CD4-positive, alpha-beta T cell (primary cell): ENCODE results near the gene SECISBP2L. TPM values are rescaled to one million over a fixed set of nuclear protein-coding genes. Genes with fewer than 3 reads are reported as not detected.

ENCODE experiments used
- ATAC-seq: fragments of 200-7000 bp; cut with Tn5 transposase; one replicate; pipeline ENCODE4 v1.10.0; 2022; ENCODE audit warnings: mild to moderate bottlenecking; ENCODE audit not compliant: poor library complexity
- CTCF ChIA-PET: fragments of 350-600 bp; sonication (Branson Sonifier 250); formaldehyde crosslinking; loops from one replicate; lab custom pipeline; 2021; ENCODE audit warnings: antibody characterized with exemption, inconsistent platforms; lab: Charles Lee
- POLR2A ChIA-PET: fragments of 350-600 bp; sonication (Branson Sonifier 250); formaldehyde crosslinking; loops from one replicate; lab custom pipeline; 2021; ENCODE audit warnings: antibody characterized with exemption, inconsistent platforms; lab: Charles Lee
- DNase-seq, 14 experiments: peaks; one replicate each; pipeline ENCODE4 v3.0.0-alpha.2; 2013 to 2020; ENCODE audit warnings: mixed read lengths in 2 of 14
- H3K27ac ChIP-seq, 2 donors: one replicate each; pipeline versions ENCODE4 v1.5.1 to v1.7.0; 2013; ENCODE audit warnings: low read length in 2 of 2, low read depth in 1 of 2, mild to moderate bottlenecking in 1 of 2
- H3K27me3 ChIP-seq, 2 experiments: 1 replicate in 1 of 2; 2 replicates in 1 of 2; pipeline versions ENCODE4 v1.6.1 to v1.7.0; 2013; ENCODE audit warnings: low read length in 2 of 2, control low read depth in 1 of 2, mild to moderate bottlenecking in 1 of 2, moderate library complexity in 1 of 2; ENCODE audit not compliant: insufficient read depth in 2 of 2, control insufficient read depth in 1 of 2
- H3K36me3 ChIP-seq: one replicate; pipeline ENCODE4 v1.6.1; 2013; ENCODE audit warnings: low read length, control low read depth; ENCODE audit not compliant: insufficient read depth
- H3K4me1 ChIP-seq: one replicate; pipeline ENCODE4 v1.6.1; 2013; ENCODE audit warnings: low read length, control low read depth; ENCODE audit not compliant: insufficient read depth
- H3K4me3 ChIP-seq: one replicate; pipeline ENCODE4 v1.5.1; 2013; ENCODE audit warnings: mild to moderate bottlenecking, low read length, moderate library complexity
- H3K9me3 ChIP-seq, 2 experiments: 1 replicate in 1 of 2; 2 replicates in 1 of 2; pipeline versions ENCODE4 v1.6.1 to v1.7.0; 2013; ENCODE audit warnings: low read length in 2 of 2, mild to moderate bottlenecking in 2 of 2, control low read depth in 1 of 2, moderate library complexity in 1 of 2; ENCODE audit not compliant: control insufficient read depth in 1 of 2, insufficient read depth in 1 of 2
- H3K27ac Mint-ChIP-seq: one replicate; pipeline ENCODE4 v1.8.0; 2020; ENCODE audit warnings: mixed read lengths
- H3K27me3 Mint-ChIP-seq: one replicate; pipeline ENCODE4 v1.8.0; 2021; ENCODE audit warnings: mixed read lengths
- H3K36me3 Mint-ChIP-seq: one replicate; pipeline ENCODE4 v1.8.0; 2021; ENCODE audit warnings: low read depth, mixed read lengths
- H3K4me1 Mint-ChIP-seq: one replicate; pipeline ENCODE4 v1.8.0; 2021; ENCODE audit warnings: low read depth, mixed read lengths
- H3K4me3 Mint-ChIP-seq: one replicate; pipeline ENCODE4 v1.8.0; 2020; ENCODE audit warnings: mild to moderate bottlenecking, mixed read lengths
- H3K9me3 Mint-ChIP-seq: one replicate; pipeline ENCODE4 v1.8.0; 2020; ENCODE audit warnings: mixed read lengths
- intact Hi-C, 2 experiments: fragments of 100-400 bp; cut with DNase I in 1 of 2; cut with micrococcal nuclease in 1 of 2; formaldehyde crosslinking; loops; one replicate each; pipeline versions ENCODE4 v1.15.1 to v1.9.0; 2023 to 2025; cut with DNase I, micrococcal nuclease
- total RNA-seq, 174 experiments: library from RNA in 2 of 174; stranded (reverse) in 2 of 174; gene quantifications; one replicate each; pipeline ENCODE4 v1.2.3 and lab custom pipeline; 2021 to 2026
- TF ChIP-seq, protein P1 (sequence below): fragments of 200-600 bp; IDR thresholded peaks from one replicate; pipeline ENCODE4 v1.8.0; 2022; ENCODE audit warnings: antibody characterized with exemption, mild to moderate bottlenecking

Gene SECISBP2L
- total RNA-seq, 2 experiments from 2014 or later = 55.9 to 56.0 TPM

DNA sequence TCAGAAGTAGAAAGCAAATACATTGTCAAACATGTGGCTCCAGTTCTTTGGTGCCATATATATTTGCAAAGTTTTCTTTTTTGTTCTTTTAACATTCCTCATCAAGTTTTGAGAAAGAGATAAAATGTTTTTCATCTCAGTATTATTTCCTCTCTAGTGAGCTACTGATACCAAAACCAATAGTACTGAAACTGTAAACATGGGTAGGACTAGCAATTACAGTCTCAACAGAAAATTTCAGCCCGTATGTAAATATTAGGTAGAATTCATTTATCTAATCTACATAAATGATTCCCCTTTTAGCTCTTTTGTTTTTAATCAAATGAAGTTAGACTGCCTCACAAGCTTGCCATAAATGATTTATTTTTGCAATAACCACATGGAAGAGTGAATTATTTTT lies 21.4 kb downstream of the SECISBP2L start:
- ChIA-PET POLR2A (no interaction called here), CTCF (no interaction called here)
- Histone ChIP-seq H3K36me3 (peaks cover 42% of the 10 kb centered on the region), H3K27me3 (no peaks in the 10 kb centered on the region), H3K4me1 (no peaks in the 10 kb centered on the region), H3K4me3 (no peak overlapping the region), H3K9me3 (no peaks in the 10 kb centered on the region), H3K27ac (no peak overlapping the region)
- ATAC-seq (no peak), DNase-seq (no peak)
- no peaks in the 10 kb centered on the region for H3K4me1 Mint-ChIP-seq
- intact Hi-C loops = no loop called here
- H3K27me3 Mint-ChIP-seq = no peaks in the 10 kb centered on the region
- H3K36me3 Mint-ChIP-seq = peaks cover 74% of the 10 kb centered on the region
- no peak overlapping the region for H3K4me3 Mint-ChIP-seq
- TF ChIP-seq, protein P1, sequence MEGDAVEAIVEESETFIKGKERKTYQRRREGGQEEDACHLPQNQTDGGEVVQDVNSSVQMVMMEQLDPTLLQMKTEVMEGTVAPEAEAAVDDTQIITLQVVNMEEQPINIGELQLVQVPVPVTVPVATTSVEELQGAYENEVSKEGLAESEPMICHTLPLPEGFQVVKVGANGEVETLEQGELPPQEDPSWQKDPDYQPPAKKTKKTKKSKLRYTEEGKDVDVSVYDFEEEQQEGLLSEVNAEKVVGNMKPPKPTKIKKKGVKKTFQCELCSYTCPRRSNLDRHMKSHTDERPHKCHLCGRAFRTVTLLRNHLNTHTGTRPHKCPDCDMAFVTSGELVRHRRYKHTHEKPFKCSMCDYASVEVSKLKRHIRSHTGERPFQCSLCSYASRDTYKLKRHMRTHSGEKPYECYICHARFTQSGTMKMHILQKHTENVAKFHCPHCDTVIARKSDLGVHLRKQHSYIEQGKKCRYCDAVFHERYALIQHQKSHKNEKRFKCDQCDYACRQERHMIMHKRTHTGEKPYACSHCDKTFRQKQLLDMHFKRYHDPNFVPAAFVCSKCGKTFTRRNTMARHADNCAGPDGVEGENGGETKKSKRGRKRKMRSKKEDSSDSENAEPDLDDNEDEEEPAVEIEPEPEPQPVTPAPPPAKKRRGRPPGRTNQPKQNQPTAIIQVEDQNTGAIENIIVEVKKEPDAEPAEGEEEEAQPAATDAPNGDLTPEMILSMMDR = no peak
- no peak overlapping the region for H3K27ac Mint-ChIP-seq
- no peaks in the 10 kb centered on the region for H3K9me3 Mint-ChIP-seq

DNA sequence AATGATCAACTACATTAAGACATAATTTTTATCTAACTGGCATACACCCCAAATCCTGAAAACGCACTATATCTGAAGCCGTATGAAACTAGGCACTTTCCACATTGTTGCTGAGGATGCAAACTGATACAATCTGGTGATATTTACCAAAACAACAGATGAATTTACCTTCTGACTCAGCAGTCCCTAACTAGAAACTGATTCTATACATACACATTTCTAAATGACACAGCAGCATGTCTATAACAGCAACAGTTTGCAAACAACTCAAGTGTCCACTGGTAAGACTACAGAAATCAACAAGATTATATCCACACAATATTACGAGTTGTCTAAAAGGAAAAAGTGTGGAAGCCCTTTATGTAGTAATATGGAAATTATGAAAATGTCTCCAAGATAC lies 22.9 kb downstream of the SECISBP2L start:
- Histone ChIP-seq H3K27ac (no peak overlapping the region), H3K36me3 (peaks cover 35% of the 10 kb centered on the region), H3K9me3 (no peaks in the 10 kb centered on the region), H3K27me3 (no peaks in the 10 kb centered on the region), H3K4me1 (no peaks in the 10 kb centered on the region), H3K4me3 (no peak overlapping the region)
- ChIA-PET CTCF (no interaction called here), POLR2A (no interaction called here)
- no peaks in the 10 kb centered on the region for H3K27me3 Mint-ChIP-seq
- no peaks in the 10 kb centered on the region for H3K9me3 Mint-ChIP-seq
- H3K4me1 Mint-ChIP-seq = no peaks in the 10 kb centered on the region
- DNase-seq = no peak
- TF ChIP-seq, protein P1 = no peak
- H3K36me3 Mint-ChIP-seq = peaks cover 71% of the 10 kb centered on the region
- no peak overlapping the region for H3K27ac Mint-ChIP-seq
- ATAC-seq = no peak
- intact Hi-C loops = no loop called here
- no peak overlapping the region for H3K4me3 Mint-ChIP-seq

DNA sequence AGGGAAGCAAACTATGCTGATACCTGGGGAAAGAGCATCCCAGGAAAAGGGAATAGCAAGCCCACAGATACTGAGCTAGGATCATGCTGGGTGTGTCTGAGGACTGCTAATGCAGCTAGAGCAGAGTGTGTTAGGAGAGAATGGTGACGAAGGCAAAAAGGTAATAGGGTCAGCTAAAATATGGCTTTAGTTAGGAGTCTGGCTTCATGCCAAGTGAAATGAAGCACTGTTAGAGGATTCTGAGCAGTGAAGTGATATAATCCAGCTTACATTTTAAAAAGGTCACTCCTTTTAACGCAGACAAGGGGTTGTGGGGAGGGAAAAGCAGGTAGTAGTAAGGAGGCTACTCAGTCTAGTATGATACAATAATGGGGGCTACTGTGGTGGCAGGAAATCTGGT lies 30.4 kb downstream of the SECISBP2L start:
- peaks cover 68% of the 10 kb centered on the region for H3K36me3 ChIP-seq
- intact Hi-C loops = no loop called here
- Mint-ChIP-seq H3K9me3 (no peaks in the 10 kb centered on the region), H3K27me3 (no peaks in the 10 kb centered on the region), H3K27ac (no peak overlapping the region), H3K4me3 (no peak overlapping the region), H3K4me1 (no peaks in the 10 kb centered on the region), H3K36me3 (peaks cover 79% of the 10 kb centered on the region)
- TF ChIP-seq, protein P1 = no peak
- ATAC-seq (no peak), DNase-seq (no peak)
- H3K4me1 ChIP-seq = no peaks in the 10 kb centered on the region
- POLR2A ChIA-PET = no interaction called here
- H3K27me3 ChIP-seq = no peaks in the 10 kb centered on the region
- H3K9me3 ChIP-seq = no peaks in the 10 kb centered on the region
- CTCF ChIA-PET = no interaction called here
- H3K27ac ChIP-seq = no peak overlapping the region
- no peak overlapping the region for H3K4me3 ChIP-seq
